Endodermal cell (in vitro differentiated cells): ENCODE results near the gene RNF123. TPM values are rescaled to one million over a fixed set of nuclear protein-coding genes. Genes with fewer than 3 reads are reported as not detected.
A peak's percentile ranks its signal among the peaks of the same experiment; 100 is the strongest.

Experiments used
- DNase-seq: peaks from one replicate; pipeline ENCODE4 v3.0.0-alpha.2; 2017
- H3K27ac ChIP-seq: 2 replicates; pipeline ENCODE4 v1.5.1; 2013; ENCODE audit warnings: mild to moderate bottlenecking, low read depth, low read length, moderate library complexity
- H3K27me3 ChIP-seq: 2 replicates; pipeline ENCODE4 v1.6.1; 2013; ENCODE audit warnings: mild to moderate bottlenecking, low read length, moderate library complexity; ENCODE audit not compliant: insufficient read depth, control insufficient read depth, poor library complexity, severe bottlenecking
- H3K36me3 ChIP-seq: 2 replicates; pipeline ENCODE4 v1.7.0; 2013; ENCODE audit warnings: mild to moderate bottlenecking, low read length, moderate library complexity; ENCODE audit not compliant: control insufficient read depth, insufficient read depth
- H3K4me1 ChIP-seq: one replicate; pipeline ENCODE4 v1.7.0; 2013; ENCODE audit warnings: low read length; ENCODE audit not compliant: control insufficient read depth, insufficient read depth
- H3K4me3 ChIP-seq: 2 replicates; pipeline ENCODE4 v1.5.1; 2013; ENCODE audit warnings: mild to moderate bottlenecking, low read length, moderate library complexity
- H3K9ac ChIP-seq: 2 replicates; pipeline ENCODE4 v1.6.1; 2013; ENCODE audit warnings: mild to moderate bottlenecking, low read length, moderate library complexity; ENCODE audit not compliant: poor library complexity, severe bottlenecking; ENCODE audit errors: extremely low read depth
- H3K9me3 ChIP-seq: 2 replicates; pipeline ENCODE4 v1.6.1; 2013; ENCODE audit warnings: mild to moderate bottlenecking, low read length, moderate library complexity; ENCODE audit not compliant: control insufficient read depth
- H3K27ac Mint-ChIP-seq: 2 replicates; pipeline ENCODE4 v1.8.0; 2020; ENCODE audit warnings: mixed read lengths
- H3K27me3 Mint-ChIP-seq: 2 replicates; pipeline ENCODE4 v1.8.0; 2021; ENCODE audit warnings: mild to moderate bottlenecking, mixed read lengths; ENCODE audit not compliant: insufficient read depth
- H3K36me3 Mint-ChIP-seq: 2 replicates; pipeline ENCODE4 v1.8.0; 2020; ENCODE audit warnings: low read depth, mixed read lengths
- H3K4me1 Mint-ChIP-seq: 2 replicates; pipeline ENCODE4 v1.8.0; 2020; ENCODE audit warnings: mixed read lengths
- H3K4me3 Mint-ChIP-seq: 2 replicates; pipeline ENCODE4 v1.8.0; 2020; ENCODE audit warnings: mild to moderate bottlenecking, moderate library complexity, mixed read lengths
- H3K9me3 Mint-ChIP-seq: 2 replicates; pipeline ENCODE4 v1.8.0; 2020; ENCODE audit warnings: mild to moderate bottlenecking, mixed read lengths
- CTCF ChIP-seq: fragments of 200-600 bp; sonication (generic); conservative IDR thresholded peaks from 2 replicates; pipeline ENCODE4 v1.5.0; 2021; ENCODE audit warnings: antibody characterized with exemption, mild to moderate bottlenecking
- WGBS, 2 experiments: methylation state at CpG; one replicate each; pipeline versions ENCODE4 v1.1.5 to v1.1.7; 2013; ENCODE audit warnings: missing lambda C conversion rate in 2 of 2, mixed read lengths in 1 of 2; ENCODE audit not compliant: insufficient coverage in 1 of 2, insufficient read length in 1 of 2; 5-methylcytosine and 5-hydroxymethylcytosine counted together
- total RNA-seq, 2 donors: library from RNA; stranded (reverse); fragmentation: NEBNext Ultra II Directional in 1 of 2; extraction: Animal tissue kit (Norgen Biotek cat#: 25700) in 1 of 2; gene quantifications; 2 replicates in 1 of 2; 3 replicates in 1 of 2; pipeline ENCODE4 v1.2.1, GENCODE V29; 2021

The RNF123 gene
- total RNA-seq, 2 donors from 2014 or later: 47.3 to 47.6 TPM

- Mint-ChIP-seq H3K27me3 (peaks cover 4% of the 10 kb centered on the region), H3K9me3 (no peaks in the 10 kb centered on the region), H3K4me3 (no peak overlapping the region), H3K27ac (peak overlapping the region; percentile 39), H3K4me1 (peaks cover 13% of the 10 kb centered on the region), H3K36me3 (peaks cover 27% of the 10 kb centered on the region)
- H3K9ac ChIP-seq: no peak overlapping the region
- DNase-seq: peak; percentile 42
- peaks cover 7% of the 10 kb centered on the region for H3K4me1 ChIP-seq
- H3K27me3 ChIP-seq: no peaks in the 10 kb centered on the region
- no peak overlapping the region for H3K27ac ChIP-seq
- H3K36me3 ChIP-seq: peaks cover 36% of the 10 kb centered on the region
- WGBS, 2 experiments: 94 to 100% methylated on average over 1 to 4 of the region's 4 CpGs
- H3K4me3 ChIP-seq: no peak overlapping the region
- H3K9me3 ChIP-seq: no peaks in the 10 kb centered on the region
- TF ChIP-seq CTCF: no peak
Measured at GRCh38 chr3:49720855-49721595, 31.7 kb downstream of the RNF123 start.

GRCh38 chr3:49721596-49721895 lies 32.2 kb downstream of the RNF123 start:
- Mint-ChIP-seq H3K4me3 (no peak overlapping the region), H3K27me3 (peaks cover 4% of the 10 kb centered on the region), H3K4me1 (peaks cover 13% of the 10 kb centered on the region), H3K36me3 (peaks cover 23% of the 10 kb centered on the region), H3K9me3 (no peaks in the 10 kb centered on the region), H3K27ac (no peak overlapping the region)
- Histone ChIP-seq H3K9ac (no peak overlapping the region), H3K9me3 (no peaks in the 10 kb centered on the region), H3K27me3 (no peaks in the 10 kb centered on the region), H3K36me3 (peaks cover 37% of the 10 kb centered on the region), H3K4me3 (no peak overlapping the region), H3K4me1 (peaks cover 7% of the 10 kb centered on the region), H3K27ac (no peak overlapping the region)
- no peak for DNase-seq
- TF ChIP-seq CTCF: no peak
- WGBS, 2 experiments: 92 to 93% methylated on average over 9 of the region's 9 CpGs

- no peaks in the 10 kb centered on the region for H3K9me3 ChIP-seq
- peaks cover 7% of the 10 kb centered on the region for H3K4me1 ChIP-seq
- DNase-seq: no peak
- peak overlapping the region; percentile 97 for H3K4me3 ChIP-seq
- Mint-ChIP-seq H3K36me3 (peaks cover 23% of the 10 kb centered on the region), H3K27ac (peak overlapping the region; percentile 72), H3K9me3 (no peaks in the 10 kb centered on the region), H3K4me1 (peaks cover 13% of the 10 kb centered on the region), H3K4me3 (peak overlapping the region; percentile 87), H3K27me3 (peaks cover 4% of the 10 kb centered on the region)
- peaks cover 43% of the 10 kb centered on the region for H3K36me3 ChIP-seq
- H3K9ac ChIP-seq: peak overlapping the region; percentile 98
- no peak overlapping the region for H3K27ac ChIP-seq
- TF ChIP-seq CTCF: no peak
- H3K27me3 ChIP-seq: no peaks in the 10 kb centered on the region
- WGBS, 2 experiments: 95 to 97% methylated on average over 18 to 26 of the region's 26 CpGs
Measured at GRCh38 chr3:49721896-49722781, 32.8 kb downstream of the RNF123 start.
